Activated T-helper 9 cell treated with anti-CD3 and anti-CD28 coated beads, Interleukin-2, amount 50 U/mL, for 16 hours (primary cell): ENCODE data around the gene AP5S1.

Experiments used
- DNase-seq: peaks from one replicate; pipeline ENCODE4 v3.0.0-alpha.2; 2020; ENCODE audit warnings: low read depth

Gene AP5S1

DNA sequence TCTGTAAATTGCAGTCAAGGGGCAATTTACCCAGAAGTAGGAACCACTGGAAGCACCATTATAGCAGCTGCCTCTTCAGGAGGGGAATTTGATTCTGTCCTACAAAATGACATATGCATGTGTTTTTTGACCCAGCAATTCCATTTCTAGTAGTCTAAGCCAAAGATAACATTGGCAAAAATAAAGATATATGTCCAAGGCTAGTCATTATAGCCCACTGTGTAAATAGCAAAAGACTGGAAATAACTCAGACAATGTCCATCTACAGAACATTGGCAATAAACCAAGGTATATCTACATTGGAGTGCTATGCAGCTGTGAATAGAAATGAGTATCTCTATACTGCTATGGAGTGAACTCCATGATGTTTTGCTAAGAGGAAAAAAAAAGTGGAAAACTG lies 56.3 kb downstream of the AP5S1 start:
- no peak for DNase-seq
